Small intestine (tissue), 7 donors: Measurements from ENCODE around the gene ATXN2L. TPM values are rescaled to one million over a fixed set of nuclear protein-coding genes. Genes with fewer than 3 reads are reported as not detected.
"Not testable (repeated sequence)": the region's sequence is repeated elsewhere in the genome, so short reads cannot be mapped to it uniquely, and the experiment has no call there.

Experiments
- DNase-seq, 2 donors: peaks; one replicate each; pipeline versions ENCODE4 v3.0.0 to v3.0.0-alpha.2; 2013
- FAIRE-seq: peaks from 2 replicates; lab custom pipeline; 2012; peaks lifted over from hg19 to GRCh38; lab: Jason Lieb, UNC
- H3K27ac ChIP-seq, 3 donors: one replicate each; pipeline ENCODE4 v1.5.1; 2013; ENCODE audit warnings: low read length in 2 of 3, mild to moderate bottlenecking in 2 of 3, control low read depth in 1 of 3, inconsistent platforms in 1 of 3, low read depth in 1 of 3, moderate library complexity in 1 of 3
- H3K27me3 ChIP-seq, 3 donors: one replicate each; pipeline ENCODE4 v1.6.1; 2013; ENCODE audit warnings: low read length in 3 of 3, inconsistent platforms in 1 of 3; ENCODE audit not compliant: control insufficient read depth in 3 of 3, insufficient read depth in 3 of 3
- H3K36me3 ChIP-seq, 3 donors: one replicate each; pipeline ENCODE4 v1.6.1; 2013; ENCODE audit warnings: low read length in 3 of 3, inconsistent platforms in 1 of 3, low read depth in 1 of 3, mild to moderate bottlenecking in 1 of 3, moderate library complexity in 1 of 3; ENCODE audit not compliant: control insufficient read depth in 3 of 3, insufficient read depth in 2 of 3
- H3K4me1 ChIP-seq, 3 donors: one replicate each; pipeline ENCODE4 v1.6.1; 2013; ENCODE audit warnings: low read length in 2 of 3, inconsistent platforms in 1 of 3, low read depth in 1 of 3, mild to moderate bottlenecking in 1 of 3, moderate library complexity in 1 of 3; ENCODE audit not compliant: control insufficient read depth in 3 of 3, insufficient read depth in 2 of 3
- H3K4me3 ChIP-seq, 3 donors: one replicate each; pipeline ENCODE4 v1.5.1; 2013; ENCODE audit warnings: low read length in 3 of 3, control low read depth in 1 of 3, inconsistent platforms in 1 of 3, low read depth in 1 of 3, mild to moderate bottlenecking in 1 of 3, moderate library complexity in 1 of 3
- H3K9me3 ChIP-seq, 2 donors: one replicate each; pipeline ENCODE4 v1.6.1; 2013; ENCODE audit warnings: low read depth in 1 of 2, low read length in 1 of 2; ENCODE audit not compliant: control insufficient read depth in 2 of 2, insufficient read depth in 1 of 2
- WGBS, 3 donors: extraction: QIAGEN DNeasy Blood & Tissue Kit; methylation state at CpG; one replicate each; pipeline ENCODE4 v1.1.7; 2013; 5-methylcytosine and 5-hydroxymethylcytosine counted together
- polyA plus RNA-seq, 4 donors: library from polyadenylated mRNA; stranded (reverse) in 3 of 4; unstranded in 1 of 4; fragments of 200-250 nt in 3 of 4; fragments of 120-200 nt in 1 of 4; gene quantifications; one replicate each; pipeline versions ENCODE4 v1.2.1 to v1.2.3, GENCODE V29; 2013
- donor health status: healthy with polysubstance abuse.
- donor health status: control.
- donor health status: control.
- donor health status: Bipolar disorder and iron deficiency.
- donor health status: healthy.

The ATXN2L gene
- polyA plus RNA-seq, 4 donors: 51.9 to 114 (median 65.1) TPM

DNA sequence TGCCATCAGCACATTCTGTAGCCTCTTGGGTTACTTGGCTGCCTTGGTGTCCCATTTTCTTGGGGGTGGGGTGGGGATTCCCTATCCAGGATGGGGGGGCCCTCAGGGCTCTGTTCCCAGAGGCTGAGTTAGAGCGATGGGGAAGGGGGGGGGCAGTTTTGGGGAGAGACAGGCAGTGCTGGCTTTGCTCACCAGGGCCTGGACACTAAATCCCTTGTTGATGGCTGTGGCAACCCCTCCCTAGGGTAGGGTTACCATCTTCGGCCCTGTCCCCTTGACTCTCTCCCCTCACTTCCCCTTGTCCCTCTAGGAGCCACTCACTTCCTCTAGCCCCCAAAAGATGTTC, 54.8 kb downstream of the ATXN2L start:
- no peak for DNase-seq
- WGBS, 3 donors: 67 to 89% (median 69%) methylated on average over 1 to 2 of the region's 2 CpGs
- Histone ChIP-seq H3K4me3 (no peak overlapping the region), H3K9me3 (no peaks in the 10 kb centered on the region), H3K36me3 (peaks cover 0 to 45% (median 4%) of the 10 kb centered on the region in 3 donors), H3K4me1 (peaks cover 5 to 17% (median 8%) of the 10 kb centered on the region in 3 donors), H3K27me3 (peaks cover 0 to 17% (median 0%) of the 10 kb centered on the region in 3 donors), H3K27ac (no peak overlapping the region)
- no peak for FAIRE-seq

DNA sequence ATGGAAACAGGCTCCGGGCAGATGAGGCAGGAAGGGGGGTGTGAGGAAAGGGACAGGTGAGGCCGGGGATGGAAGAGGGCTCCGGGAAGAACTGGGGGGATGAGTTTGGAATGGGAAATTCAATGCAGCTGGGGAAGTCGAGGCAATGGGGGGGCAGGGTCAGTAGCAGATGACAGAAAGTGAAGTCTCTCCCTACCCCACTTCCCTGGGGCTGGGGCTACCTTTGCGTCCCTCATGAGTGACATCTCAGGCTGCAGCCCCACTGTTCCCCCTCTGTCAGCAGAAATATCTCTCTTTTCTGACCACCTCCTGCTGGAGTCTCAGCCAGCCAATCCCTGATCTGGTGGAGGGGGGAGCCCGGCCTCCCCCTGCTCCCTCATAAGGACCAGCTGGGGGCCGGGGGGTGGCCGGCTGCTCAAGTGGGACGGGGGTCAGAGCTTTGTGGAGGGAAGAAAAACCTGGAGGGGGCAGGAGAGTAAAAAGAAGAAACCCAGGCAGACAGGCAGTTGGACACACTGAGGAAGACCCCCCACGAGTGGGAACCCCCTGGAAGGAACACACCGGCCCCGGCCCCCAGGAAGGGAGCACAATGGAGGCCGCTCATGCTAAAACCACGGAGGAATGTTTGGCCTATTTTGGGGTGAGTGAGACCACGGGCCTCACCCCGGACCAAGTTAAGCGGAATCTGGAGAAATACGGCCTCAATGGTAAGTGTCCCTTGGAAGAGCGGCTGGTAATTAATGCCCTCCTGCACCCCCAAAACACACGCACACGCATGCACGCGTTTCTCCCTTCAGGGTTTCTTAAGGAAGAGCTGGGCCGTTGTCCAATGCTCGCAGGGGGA, 55.5 kb downstream of the ATXN2L start, which contains the start of gene ATP2A1:
Gene ATP2A1, plus strand, starts transcription at position 406 of the 844 bp plus-strand sequence. Its CDS starts 184 bp downstream, at position 590.
- Histone ChIP-seq H3K4me1 (peaks cover 5 to 20% (median 8%) of the 10 kb centered on the region in 3 donors), H3K4me3 (peak within 1 kb of the TSS in 2 of 3 donors; percentile 46 to 59), H3K27me3 (peaks cover 0 to 21% (median 0%) of the 10 kb centered on the region in 3 donors), H3K27ac (no peak within 1 kb of the TSS), H3K36me3 (peaks cover 0 to 38% (median 4%) of the 10 kb centered on the region in 3 donors), H3K9me3 (no peaks in the 10 kb centered on the region)
- FAIRE-seq: no peak
- 67 to 78% (median 75%) methylated on average over 25 of the region's 25 CpGs for WGBS, 3 donors
- no peak for DNase-seq

DNA sequence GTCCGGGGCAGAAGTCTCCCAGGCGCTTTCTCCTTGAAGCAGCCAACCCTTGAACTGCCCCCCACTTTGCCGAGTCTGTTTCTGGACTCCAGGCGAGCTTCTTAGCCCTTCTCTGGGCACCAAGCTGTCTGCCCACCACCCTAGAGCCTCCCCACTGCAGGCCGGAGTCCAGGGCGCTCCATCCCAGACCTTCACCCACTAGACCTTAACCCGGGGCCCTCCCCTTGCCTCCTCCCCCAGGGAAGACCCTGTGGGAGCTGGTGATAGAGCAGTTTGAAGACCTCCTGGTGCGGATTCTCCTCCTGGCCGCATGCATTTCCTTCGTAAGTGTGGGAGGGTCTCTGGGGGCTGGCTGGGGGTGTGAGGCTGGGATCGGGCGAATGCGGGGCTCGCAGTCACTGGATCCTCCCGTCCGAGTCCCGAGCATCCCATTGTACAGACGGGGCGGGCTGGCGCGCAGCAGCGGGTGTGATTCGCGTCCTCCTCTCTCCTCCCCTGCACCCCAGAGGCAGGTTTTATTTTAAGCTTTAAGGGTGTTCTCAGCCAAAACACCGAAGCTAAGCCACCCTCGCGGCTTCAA, 56.6 kb downstream of the ATXN2L start:
- H3K4me3 ChIP-seq: peak overlapping the region; percentile 46 to 62 (median 59)
- H3K36me3 ChIP-seq: peaks cover 0 to 27% (median 0%) of the 10 kb centered on the region in 3 donors
- WGBS, 3 donors: 1 to 3% (median 1%) methylated on average over 24 to 27 of the region's 27 CpGs
- DNase-seq (peak in 1 of 2 donors; percentile 18), FAIRE-seq (no peak)
- no peaks in the 10 kb centered on the region for H3K9me3 ChIP-seq
- H3K27ac ChIP-seq: no peak overlapping the region
- H3K27me3 ChIP-seq: peaks cover 0 to 21% (median 0%) of the 10 kb centered on the region in 3 donors
- peaks cover 5 to 20% (median 8%) of the 10 kb centered on the region in 3 donors for H3K4me1 ChIP-seq

DNA sequence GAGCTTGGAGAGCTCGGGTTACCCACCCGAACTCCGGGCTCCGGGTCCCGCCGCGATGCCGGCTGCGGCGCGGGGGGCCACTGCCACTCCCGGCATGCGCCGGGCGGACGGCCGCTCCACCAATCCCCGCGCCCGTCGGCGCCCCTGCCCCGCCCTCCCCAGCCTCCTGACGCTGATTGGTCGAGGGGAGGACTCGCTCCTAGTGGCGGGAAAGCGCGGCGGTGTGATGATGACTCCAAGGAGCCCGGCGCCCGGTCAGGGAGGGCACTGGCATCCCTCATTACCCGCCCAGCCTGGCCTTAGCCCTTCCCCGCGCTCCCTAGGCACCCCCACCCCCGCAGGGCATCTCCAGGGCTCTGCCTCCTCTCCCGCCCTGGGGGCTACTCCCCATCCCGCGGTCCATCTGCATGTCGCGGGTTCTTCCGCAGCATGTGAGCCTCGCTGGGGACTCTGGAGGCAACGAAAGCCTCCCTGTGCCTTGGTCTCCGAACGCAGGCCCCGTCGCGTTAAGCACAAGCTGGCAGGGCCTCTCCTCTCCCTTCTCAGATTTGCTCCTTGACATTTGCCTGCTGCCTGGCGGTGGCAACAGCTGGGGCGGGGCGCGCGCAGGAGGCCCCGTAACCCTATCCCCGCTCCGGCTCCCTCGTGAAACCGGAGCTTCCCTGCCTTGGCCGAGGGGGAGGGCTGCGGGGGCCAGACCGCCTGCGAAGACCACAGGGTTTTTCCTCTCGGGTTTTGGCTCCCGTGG, 57.2 kb downstream of the ATXN2L start:
- Histone ChIP-seq H3K9me3 (no peaks in the 10 kb centered on the region), H3K27me3 (peaks cover 0 to 21% (median 0%) of the 10 kb centered on the region in 3 donors), H3K4me1 (peaks cover 5 to 20% (median 8%) of the 10 kb centered on the region in 3 donors), H3K4me3 (peak overlapping the region; percentile 46 to 62 (median 59)), H3K27ac (no peak overlapping the region), H3K36me3 (peaks cover 0 to 24% (median 0%) of the 10 kb centered on the region in 3 donors)
- DNase-seq (peak; percentile 84 to 91), FAIRE-seq (no peak)
- WGBS, 3 donors: 1 to 3% (median 2%) methylated on average over 57 to 66 of the region's 66 CpGs

DNA sequence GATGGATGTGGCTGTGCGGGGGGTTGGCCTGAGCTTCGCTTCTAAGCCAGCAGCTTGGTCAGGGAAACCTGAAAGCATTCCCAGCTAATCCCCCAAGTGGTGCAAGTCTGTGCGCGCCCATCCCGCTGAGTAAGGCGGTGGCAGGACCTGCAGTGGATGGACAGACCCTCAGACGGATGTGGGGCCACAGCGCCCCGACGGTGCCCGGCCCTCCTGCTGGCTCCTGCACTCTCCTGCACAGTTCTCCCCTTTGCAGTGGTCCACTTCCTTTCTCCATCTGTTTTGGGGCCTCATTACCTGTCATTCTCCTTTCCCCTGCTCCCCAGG, 57.8 kb downstream of the ATXN2L start:
- no peak overlapping the region for H3K27ac ChIP-seq
- H3K4me3 ChIP-seq: no peak overlapping the region
- peaks cover 0 to 21% (median 0%) of the 10 kb centered on the region in 3 donors for H3K27me3 ChIP-seq
- H3K4me1 ChIP-seq: peaks cover 5 to 20% (median 8%) of the 10 kb centered on the region in 3 donors
- DNase-seq (no peak), FAIRE-seq (no peak)
- WGBS, 3 donors: 24 to 38% (median 37%) methylated on average over 11 of the region's 11 CpGs
- H3K36me3 ChIP-seq: peaks cover 0 to 20% (median 0%) of the 10 kb centered on the region in 3 donors
- H3K9me3 ChIP-seq: no peaks in the 10 kb centered on the region

DNA sequence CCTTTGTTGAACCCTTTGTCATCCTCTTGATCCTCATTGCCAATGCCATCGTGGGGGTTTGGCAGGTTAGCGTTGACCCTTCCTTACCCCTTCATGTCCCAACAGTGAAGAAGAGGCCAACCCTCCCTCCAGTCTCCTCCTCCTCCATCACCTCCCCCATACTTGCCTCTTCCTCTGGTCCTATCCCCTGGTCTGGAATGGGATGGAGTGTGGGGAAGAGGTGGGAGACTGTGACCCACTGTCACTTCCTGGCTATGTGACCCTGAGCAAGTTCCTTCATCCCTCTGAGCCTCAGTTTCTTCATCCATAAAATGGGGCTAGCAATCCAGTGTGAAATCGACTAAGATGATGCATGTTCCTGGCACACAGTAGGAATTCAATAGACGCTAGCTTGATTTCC, 58.2 kb downstream of the ATXN2L start:
- no peak overlapping the region for H3K4me3 ChIP-seq
- H3K9me3 ChIP-seq: no peaks in the 10 kb centered on the region
- WGBS, 3 donors: 76 to 79% (median 78%) methylated on average over 4 of the region's 4 CpGs
- DNase-seq (no peak), FAIRE-seq (no peak)
- peaks cover 0 to 16% (median 0%) of the 10 kb centered on the region in 3 donors for H3K36me3 ChIP-seq
- H3K27me3 ChIP-seq: peaks cover 0 to 21% (median 0%) of the 10 kb centered on the region in 3 donors
- peaks cover 5 to 20% (median 8%) of the 10 kb centered on the region in 3 donors for H3K4me1 ChIP-seq
- no peak overlapping the region for H3K27ac ChIP-seq

DNA sequence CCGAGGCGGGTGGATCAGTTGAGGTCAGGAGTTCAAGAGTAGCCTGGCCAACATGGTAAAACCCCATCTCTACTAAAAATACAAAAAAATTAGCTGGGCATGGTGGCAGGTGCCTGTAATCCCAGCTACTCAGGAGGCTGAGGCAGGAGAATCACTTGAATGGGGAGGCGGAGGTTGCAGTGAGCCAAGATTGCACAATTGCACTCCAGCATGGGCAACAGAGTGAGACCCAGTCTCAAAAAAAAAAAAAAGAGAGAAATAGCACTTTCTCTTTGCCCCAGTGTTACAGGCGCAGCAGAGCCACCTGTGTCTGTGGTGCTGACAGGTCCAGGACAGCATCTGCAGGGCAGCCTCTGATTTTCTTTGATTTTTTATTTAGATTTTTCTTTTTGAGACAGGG, 58.8 kb downstream of the ATXN2L start:
- not testable (repeated sequence) for DNase-seq, FAIRE-seq, H3K4me3 ChIP-seq, H3K27ac ChIP-seq, H3K9me3 ChIP-seq
- peaks cover 0 to 21% (median 0%) of the 10 kb centered on the region in 3 donors for H3K27me3 ChIP-seq
- WGBS, 3 donors: 71 to 83% (median 77%) methylated on average over 4 of the region's 4 CpGs
- peaks cover 5 to 20% (median 8%) of the 10 kb centered on the region in 3 donors for H3K4me1 ChIP-seq
- H3K36me3 ChIP-seq: peaks cover 0 to 11% (median 0%) of the 10 kb centered on the region in 3 donors
